A549 (cell line): ENCODE measurements around the gene UTS2R. TPM values are rescaled to one million over a fixed set of nuclear protein-coding genes. Genes with fewer than 3 reads are reported as not detected.

ENCODE experiments used
- ATAC-seq, 2 experiments: fragments of 200-7000 bp in 1 of 2; fragments of >200 bp in 1 of 2; cut with Nextera tagmentation in 1 of 2; cut with Tn5 transposase in 1 of 2; 3 replicates each; pipeline versions ENCODE4 v1.8.0 to v1.9.1; 2018 to 2020; ENCODE audit warnings: mild to moderate bottlenecking in 1 of 2, moderate library complexity in 1 of 2
- CTCF ChIA-PET: fragments of 300-600 bp; sonication (Branson Sonifier 250); formaldehyde crosslinking; extraction: SDS; loops from one replicate; lab custom pipeline; 2021; ENCODE audit warnings: antibody characterized with exemption, inconsistent platforms; lab: Yijun Ruan, JAX
- POLR2A ChIA-PET: fragments of 350-600 bp; formaldehyde crosslinking; extraction: SDS; loops from one replicate; lab custom pipeline; 2021; ENCODE audit warnings: antibody characterized with exemption, inconsistent platforms; lab: Yijun Ruan, JAX
- DNase-seq, 2 experiments: peaks; one replicate each; pipeline versions ENCODE4 v3.0.0 to v3.0.0-alpha.2; 2011 to 2016; ENCODE audit warnings: low read depth in 1 of 2, low spot score in 1 of 2
- FAIRE-seq: peaks from 2 replicates; lab custom pipeline; 2011; peaks lifted over from hg19 to GRCh38; lab: Jason Lieb, UNC
- H3K27ac ChIP-seq, 2 experiments: fragments of >200 bp; sonication (Bioruptor Twin); formaldehyde crosslinking; 3 replicates each; pipeline ENCODE4 v1.5.1; 2016 to 2017
- H3K4me1 ChIP-seq: fragments of >200 bp; sonication (Bioruptor Twin); formaldehyde crosslinking; 3 replicates; pipeline ENCODE4 v1.6.1; 2016
- H3K4me2 ChIP-seq: fragments of >200 bp; sonication (Bioruptor Twin); formaldehyde crosslinking; 3 replicates; pipeline ENCODE4 v1.6.1; 2016
- H3K4me3 ChIP-seq: fragments of >200 bp; sonication (Bioruptor Twin); formaldehyde crosslinking; 3 replicates; pipeline ENCODE4 v1.5.1; 2016
- H3K9me3 ChIP-seq: fragments of >200 bp; sonication (Bioruptor Twin); formaldehyde crosslinking; 3 replicates; pipeline ENCODE4 v1.6.1; 2016
- CHD2 ChIP-seq: fragments of 150-350 bp; IDR thresholded peaks from 2 replicates; pipeline ENCODE4 v1.6.1; 2014; ENCODE audit warnings: low read length; ENCODE audit not compliant: partially characterized antibody
- EHF ChIP-seq: fragments of 250-450 bp; sonication (Bioruptor Pico); IDR thresholded peaks from 2 replicates; pipeline ENCODE4 v1.5.0; 2020; ENCODE audit warnings: mild to moderate bottlenecking
- EHMT2 ChIP-seq: fragments of 200-600 bp; sonication (generic); IDR thresholded peaks from 2 replicates; pipeline ENCODE4 v1.6.1; 2016; ENCODE audit warnings: antibody characterized with exemption, low read depth, mild to moderate bottlenecking, moderate library complexity
- FOSB ChIP-seq: fragments of 250-450 bp; sonication (Bioruptor Pico); IDR thresholded peaks from 2 replicates; pipeline ENCODE4 v1.5.0; 2020; ENCODE audit warnings: mild to moderate bottlenecking, moderate library complexity
- HDAC2 ChIP-seq: fragments of 200-600 bp; sonication (generic); IDR thresholded peaks from 2 replicates; pipeline ENCODE4 v1.6.1; 2016
- HES2 ChIP-seq: fragments of >200 bp; sonication (Bioruptor Twin); formaldehyde crosslinking; IDR thresholded peaks from 2 replicates; pipeline ENCODE4 v1.6.1; 2016
- HOXB13 ChIP-seq: fragments of 250-450 bp; sonication (Bioruptor Pico); IDR thresholded peaks from 2 replicates; pipeline ENCODE4 v1.5.0; 2020; ENCODE audit warnings: low read depth, mild to moderate bottlenecking, moderate library complexity
- HOXB5 ChIP-seq: fragments of 250-450 bp; sonication (Bioruptor Pico); IDR thresholded peaks from 2 replicates; pipeline ENCODE4 v1.5.0; 2020; ENCODE audit warnings: mild to moderate bottlenecking, moderate library complexity
- JUNB ChIP-seq: fragments of >200 bp; sonication (Bioruptor Twin); formaldehyde crosslinking; IDR thresholded peaks from 2 replicates; pipeline ENCODE4 v1.6.1; 2016
- KDM5A ChIP-seq: fragments of 200-600 bp; sonication (generic); IDR thresholded peaks from 2 replicates; pipeline ENCODE4 v1.6.1; 2016; ENCODE audit warnings: antibody characterized with exemption, mild to moderate bottlenecking
- MAFK ChIP-seq: fragments of 450-650 bp; IDR thresholded peaks from 2 replicates; pipeline ENCODE4 v1.6.1; 2014; ENCODE audit not compliant: partially characterized antibody
- MAX ChIP-seq: IDR thresholded peaks from 2 replicates; pipeline ENCODE4 v1.6.1; 2012
- MAZ ChIP-seq: fragments of 150-350 bp; IDR thresholded peaks from 2 replicates; pipeline ENCODE4 v1.6.1; 2014; ENCODE audit warnings: antibody characterized with exemption, low read depth, low read length, borderline replicate concordance
- NFE2L2 ChIP-seq: fragments of 150-350 bp; conservative IDR thresholded peaks from 2 replicates; pipeline ENCODE4 v1.6.1; 2014; ENCODE audit warnings: low read length
- PBX3 ChIP-seq: IDR thresholded peaks from 2 replicates; pipeline ENCODE4 v1.6.1; 2012
- POLR2A ChIP-seq: IDR thresholded peaks from 2 replicates; pipeline ENCODE4 v1.6.1; 2012; ENCODE audit warnings: mild to moderate bottlenecking, low read length
- RAD21 ChIP-seq, 2 experiments: fragments of >200 bp in 1 of 2; sonication (Bioruptor Twin) in 1 of 2; formaldehyde crosslinking in 1 of 2; IDR thresholded peaks in 1 of 2; conservative IDR thresholded peaks in 1 of 2; 2 replicates in 1 of 2; 3 replicates in 1 of 2; pipeline ENCODE4 v1.6.1; 2012 to 2018; ENCODE audit warnings: inconsistent platforms in 1 of 2
- RARB ChIP-seq: fragments of 250-450 bp; sonication (Bioruptor Pico); IDR thresholded peaks from 2 replicates; pipeline ENCODE4 v1.8.0; 2021; ENCODE audit warnings: mild to moderate bottlenecking, moderate library complexity
- RFX5 ChIP-seq: fragments of 450-650 bp; IDR thresholded peaks from 2 replicates; pipeline ENCODE4 v1.7.1; 2014; ENCODE audit warnings: antibody characterized with exemption, mild to moderate bottlenecking, moderate library complexity
- RNF2 ChIP-seq: fragments of 200-600 bp; sonication (generic); IDR thresholded peaks from 2 replicates; pipeline ENCODE4 v1.6.1; 2016; ENCODE audit warnings: low read depth, mild to moderate bottlenecking, antibody characterized with exemption, moderate library complexity, borderline replicate concordance
- TP53 ChIP-seq: fragments of 250-450 bp; sonication (Bioruptor Pico); IDR thresholded peaks from 2 replicates; pipeline ENCODE4 v1.5.0; 2021; ENCODE audit warnings: mild to moderate bottlenecking, moderate library complexity
- USF2 ChIP-seq: fragments of 450-650 bp; IDR thresholded peaks from 2 replicates; pipeline ENCODE4 v1.6.1; 2014; ENCODE audit warnings: antibody characterized with exemption
- ZFP36 ChIP-seq: fragments of 450-650 bp; IDR thresholded peaks from 2 replicates; pipeline ENCODE4 v1.6.1; 2014; ENCODE audit warnings: borderline replicate concordance; ENCODE audit not compliant: partially characterized antibody
- WGBS: methylation state at CpG from one replicate; pipeline ENCODE4 v1.1.6; 2017; ENCODE audit errors: missing lambda C conversion rate; 5-methylcytosine and 5-hydroxymethylcytosine counted together
- polyA plus RNA-seq, 4 experiments: library from polyadenylated mRNA; depleted of rRNA in 3 of 4; stranded (reverse); fragments of >200 nt; fragmentation: RNase III in 1 of 4; extraction: RNeasy Plus Mini Kit Qiagen cat#74134 plus additional on column Dnase treatment in 1 of 4; gene quantifications; 2 replicates in 3 of 4; 3 replicates in 1 of 4; pipeline ENCODE4 v1.2.3, GENCODE V29; 2011 to 2017
- TF ChIP-seq, protein P1 (sequence below): fragments of 250-450 bp; sonication (Bioruptor Pico); IDR thresholded peaks from 2 replicates; pipeline ENCODE4 v1.5.0; 2021; ENCODE audit warnings: mild to moderate bottlenecking, moderate library complexity, borderline replicate concordance
- TF ChIP-seq, protein P2 (sequence below): fragments of 150-350 bp; IDR thresholded peaks from 2 replicates; pipeline ENCODE4 v1.6.1; 2014; ENCODE audit warnings: low read depth, mild to moderate bottlenecking, low read length
- TF ChIP-seq, protein P3 (sequence below): IDR thresholded peaks from 2 replicates; pipeline ENCODE4 v1.6.1; 2012; ENCODE audit warnings: low read depth, borderline replicate concordance

UTS2R gene
- polyA plus RNA-seq, 2 of the 4 experiments (the other 2 are of a cell fraction): not detected

DNA sequence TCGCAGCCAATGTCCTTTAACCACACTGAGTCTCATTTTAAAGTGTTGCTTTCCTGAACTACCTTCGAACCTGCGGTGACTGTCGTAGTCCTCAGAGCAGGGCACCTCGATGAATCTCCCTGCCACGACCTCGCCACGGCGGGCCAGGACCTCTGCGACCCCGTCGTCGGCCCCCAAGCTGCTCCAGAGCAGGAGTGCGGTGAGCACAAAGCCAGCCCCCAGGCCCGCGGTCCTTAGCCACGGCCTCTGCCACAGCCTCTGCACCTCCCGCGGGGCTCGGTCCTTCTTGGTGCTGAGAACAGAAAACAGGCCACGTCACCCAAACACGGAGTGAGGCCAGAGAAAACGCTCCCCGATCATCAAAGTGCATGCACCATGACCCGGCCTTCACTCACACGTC lies 43.8 kb downstream of the UTS2R start:
- DNase-seq (no peak), ATAC-seq (no peak), FAIRE-seq (no peak)
- peaks cover 11% of the 10 kb centered on the region; the same call in 2 of the 3 replicates for H3K4me1 ChIP-seq
- no peaks in the 10 kb centered on the region for H3K9me3 ChIP-seq
- TF ChIP-seq, protein P1, sequence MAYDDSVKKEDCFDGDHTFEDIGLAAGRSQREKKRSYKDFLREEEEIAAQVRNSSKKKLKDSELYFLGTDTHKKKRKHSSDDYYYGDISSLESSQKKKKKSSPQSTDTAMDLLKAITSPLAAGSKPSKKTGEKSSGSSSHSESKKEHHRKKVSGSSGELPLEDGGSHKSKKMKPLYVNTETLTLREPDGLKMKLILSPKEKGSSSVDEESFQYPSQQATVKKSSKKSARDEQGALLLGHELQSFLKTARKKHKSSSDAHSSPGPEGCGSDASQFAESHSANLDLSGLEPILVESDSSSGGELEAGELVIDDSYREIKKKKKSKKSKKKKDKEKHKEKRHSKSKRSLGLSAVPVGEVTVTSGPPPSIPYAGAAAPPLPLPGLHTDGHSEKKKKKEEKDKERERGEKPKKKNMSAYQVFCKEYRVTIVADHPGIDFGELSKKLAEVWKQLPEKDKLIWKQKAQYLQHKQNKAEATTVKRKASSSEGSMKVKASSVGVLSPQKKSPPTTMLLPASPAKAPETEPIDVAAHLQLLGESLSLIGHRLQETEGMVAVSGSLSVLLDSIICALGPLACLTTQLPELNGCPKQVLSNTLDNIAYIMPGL (CRISPR knock-in tag): no peak
- no peak for TF ChIP-seq MAX
- H3K4me2 ChIP-seq: no peak overlapping the region
- 93% methylated on average over 26 of the region's 26 CpGs for WGBS
- ChIA-PET CTCF (interaction anchor here (0.7 to 7.4 kb wide), 37 partner anchors 10 to 386 kb away, joined by 3 to 117 read pairs (median 5); partner anchors contain the start of gene CD7), POLR2A (no interaction called here)
- H3K27ac ChIP-seq: no peak overlapping the region
- no peak overlapping the region for H3K4me3 ChIP-seq

DNA sequence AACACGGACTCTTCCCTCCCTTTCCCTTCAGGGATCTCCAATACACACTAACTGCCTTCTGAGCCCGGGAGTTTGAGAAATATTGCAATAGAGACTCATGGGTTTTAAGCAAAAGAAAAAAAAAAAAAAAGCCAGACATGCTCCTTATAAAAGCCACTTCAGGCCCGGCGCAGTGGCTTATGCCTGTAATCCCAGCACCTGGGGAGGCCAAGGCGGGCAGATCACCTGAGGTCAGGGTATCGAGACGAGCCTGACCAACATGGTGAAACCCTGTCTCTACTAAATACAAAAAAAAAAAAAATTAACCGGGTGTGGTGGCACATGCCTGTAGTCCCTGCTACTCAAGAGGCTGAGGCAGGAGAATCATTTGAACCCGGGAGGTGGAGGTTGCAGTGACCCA lies 44.2 kb downstream of the UTS2R start:
- Histone ChIP-seq H3K4me1 (peaks cover 11% of the 10 kb centered on the region; the same call in 2 of the 3 replicates), H3K27ac (no peak overlapping the region), H3K4me2 (no peak overlapping the region), H3K9me3 (no peaks in the 10 kb centered on the region)
- WGBS: 83% methylated on average over 9 of the region's 9 CpGs
- ATAC-seq (no peak), DNase-seq (no peak), FAIRE-seq (no peak)
- ChIA-PET CTCF (interaction anchor here (0.7 to 3.7 kb wide), 13 partner anchors 10 to 180 kb away, joined by 3 to 25 read pairs (median 5); no protein-coding TSS in a partner anchor), POLR2A (no interaction called here)
- TF ChIP-seq JUNB (no peak), RFX5 (no peak), HOXB5 (CRISPR knock-in tag) (no peak), HDAC2 (no peak), EHF (CRISPR knock-in tag) (no peak), NFE2L2 (no peak), RNF2 (no peak), ZFP36 (no peak), HOXB13 (CRISPR knock-in tag) (no peak), USF2 (no peak), PBX3 (no peak), POLR2A (no peak), MAZ (no peak)
- TF ChIP-seq, protein P2, sequence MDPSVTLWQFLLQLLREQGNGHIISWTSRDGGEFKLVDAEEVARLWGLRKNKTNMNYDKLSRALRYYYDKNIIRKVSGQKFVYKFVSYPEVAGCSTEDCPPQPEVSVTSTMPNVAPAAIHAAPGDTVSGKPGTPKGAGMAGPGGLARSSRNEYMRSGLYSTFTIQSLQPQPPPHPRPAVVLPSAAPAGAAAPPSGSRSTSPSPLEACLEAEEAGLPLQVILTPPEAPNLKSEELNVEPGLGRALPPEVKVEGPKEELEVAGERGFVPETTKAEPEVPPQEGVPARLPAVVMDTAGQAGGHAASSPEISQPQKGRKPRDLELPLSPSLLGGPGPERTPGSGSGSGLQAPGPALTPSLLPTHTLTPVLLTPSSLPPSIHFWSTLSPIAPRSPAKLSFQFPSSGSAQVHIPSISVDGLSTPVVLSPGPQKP: no peak
- TF ChIP-seq, protein P3, sequence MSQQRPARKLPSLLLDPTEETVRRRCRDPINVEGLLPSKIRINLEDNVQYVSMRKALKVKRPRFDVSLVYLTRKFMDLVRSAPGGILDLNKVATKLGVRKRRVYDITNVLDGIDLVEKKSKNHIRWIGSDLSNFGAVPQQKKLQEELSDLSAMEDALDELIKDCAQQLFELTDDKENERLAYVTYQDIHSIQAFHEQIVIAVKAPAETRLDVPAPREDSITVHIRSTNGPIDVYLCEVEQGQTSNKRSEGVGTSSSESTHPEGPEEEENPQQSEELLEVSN: no peak
- TF ChIP-seq, all 56 proteins: peak for 0
- no peak overlapping the region for H3K4me3 ChIP-seq

DNA sequence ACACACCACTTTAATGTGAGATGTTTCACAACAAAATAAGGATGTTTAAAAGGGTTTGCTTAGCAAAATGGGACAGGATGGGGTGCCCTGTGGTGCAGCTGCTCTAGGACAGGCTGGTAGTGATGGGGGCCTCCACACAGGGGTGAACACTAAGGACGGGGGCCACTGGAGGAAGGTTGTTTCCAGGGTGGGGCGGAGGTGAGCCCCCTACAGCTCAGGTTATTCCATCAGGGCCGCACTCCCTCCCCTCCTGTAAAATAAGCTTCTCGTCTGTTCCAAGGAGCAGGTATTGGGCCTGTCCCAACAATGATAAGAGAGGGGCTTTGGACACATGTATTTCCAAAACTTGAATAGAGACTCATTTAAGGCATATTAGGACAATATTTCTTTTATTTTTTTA lies 44.7 kb downstream of the UTS2R start:
- TF ChIP-seq HOXB5 (CRISPR knock-in tag): no peak
- TF ChIP-seq TP53 (CRISPR knock-in tag): no peak
- no peak for TF ChIP-seq CHD2
- no peak for TF ChIP-seq MAFK
- TF ChIP-seq KDM5A: no peak
- TF ChIP-seq FOSB (CRISPR knock-in tag): no peak
- no peak for TF ChIP-seq RAD21 (conservative IDR thresholded peaks at IDR 0.05 in 1 of 2, IDR thresholded peaks at IDR 0.05 in 1 of 2)
- no peak for TF ChIP-seq HOXB13 (CRISPR knock-in tag)
- TF ChIP-seq, protein P2: no peak
- no peak for TF ChIP-seq MAX
- no peak for TF ChIP-seq EHMT2
- no peak for TF ChIP-seq RARB (CRISPR knock-in tag)
- no peak for TF ChIP-seq HES2
- no peak overlapping the region for H3K27ac ChIP-seq
- CTCF ChIA-PET: interaction anchor here (0.7 to 3.7 kb wide), 9 partner anchors 11 to 180 kb away, joined by 3 to 21 read pairs (median 5); no protein-coding TSS in a partner anchor
- DNase-seq (no peak), ATAC-seq (no peak), FAIRE-seq (no peak)
- no peak overlapping the region for H3K4me2 ChIP-seq
- POLR2A ChIA-PET: no interaction called here
- peaks cover 11% of the 10 kb centered on the region; the same call in 2 of the 3 replicates for H3K4me1 ChIP-seq
- H3K4me3 ChIP-seq: no peak overlapping the region
- H3K9me3 ChIP-seq: no peaks in the 10 kb centered on the region
- 90% methylated on average over 4 of the region's 4 CpGs for WGBS
